Stimulated activated CD4-positive, alpha-beta T cell treated with anti-CD3 and anti-CD28 coated beads, Interleukin-4, amount 100 ng/mL, for 48 hours (primary cell): ENCODE data around the gene PLXNA3.
"Not testable (repeated sequence)": the region's sequence is repeated elsewhere in the genome, so short reads cannot be mapped to it uniquely, and the experiment has no call there.

Experiments
- DNase-seq, 2 donors: peaks; one replicate each; pipeline ENCODE4 v3.0.0-alpha.2; 2020; ENCODE audit warnings: low read depth in 2 of 2

PLXNA3 gene

GRCh38 chrX:154501423-154501822 is 43.3 kb downstream of the PLXNA3 start:
- not testable (repeated sequence) for DNase-seq

GRCh38 chrX:154502098-154502497 is 44.0 kb downstream of the PLXNA3 start:
- no peak for DNase-seq

GRCh38 chrX:154502989-154503388 is 44.9 kb downstream of the PLXNA3 start:
- no peak for DNase-seq

GRCh38 chrX:154505734-154506133 is 47.7 kb downstream of the PLXNA3 start:
- DNase-seq: no peak

- no peak for DNase-seq
Measured at GRCh38 chrX:154506483-154507332, 48.6 kb downstream of the PLXNA3 start.

GRCh38 chrX:154507673-154508383 is 49.7 kb downstream of the PLXNA3 start:
- DNase-seq: no peak

- no peak for DNase-seq
Measured at GRCh38 chrX:154508384-154508745, 50.3 kb downstream of the PLXNA3 start.

- no peak for DNase-seq
Measured at GRCh38 chrX:154509455-154509854, 51.4 kb downstream of the PLXNA3 start.

GRCh38 chrX:154511761-154512160 is 53.7 kb downstream of the PLXNA3 start:
- no peak for DNase-seq

- no peak for DNase-seq
Measured at GRCh38 chrX:154512879-154513553, 54.9 kb downstream of the PLXNA3 start.

GRCh38 chrX:154513716-154514115 is 55.6 kb downstream of the PLXNA3 start:
- DNase-seq: no peak

- no peak for DNase-seq
Measured at GRCh38 chrX:154515090-154515965, 57.2 kb downstream of the PLXNA3 start.

GRCh38 chrX:154515966-154516655 is 58.0 kb downstream of the PLXNA3 start, which contains the start of gene FAM3A:
Gene FAM3A (minus strand): TSS chrX:154516232. CDS start chrX:154515772, 460 bp downstream.
- DNase-seq: peak; percentile 90

- DNase-seq: no peak
Measured at GRCh38 chrX:154516656-154517100, 58.6 kb downstream of the PLXNA3 start.

GRCh38 chrX:154517101-154517781 is 59.2 kb downstream of the PLXNA3 start:
- DNase-seq: no peak

- DNase-seq: no peak
Measured at GRCh38 chrX:154519389-154519788, 61.3 kb downstream of the PLXNA3 start.

- no peak for DNase-seq
Measured at GRCh38 chrX:154525606-154526490, 67.8 kb downstream of the PLXNA3 start.

- DNase-seq: peak; percentile 47 to 54
Measured at GRCh38 chrX:154526901-154527675, 69.0 kb downstream of the PLXNA3 start.
